Right atrium auricular region (tissue), 2 donors: ENCODE results near the gene ZFP69. TPM values are rescaled to one million over a fixed set of nuclear protein-coding genes. Genes with fewer than 3 reads are reported as not detected.

ENCODE experiments used
- DNase-seq: peaks from one replicate; pipeline ENCODE4 v3.0.0-alpha.2; 2019; ENCODE audit warnings: low spot score
- H3K27ac ChIP-seq, 2 donors: fragments of 200-600 bp; sonication (generic); 1 replicate in 1 of 2; 2 replicates in 1 of 2; pipeline ENCODE4 v1.5.1; 2016 to 2019
- H3K27me3 ChIP-seq, 2 donors: fragments of 200-600 bp; sonication (generic); one replicate each; pipeline versions ENCODE4 v1.5.1 to v1.6.0; 2017 to 2019
- H3K36me3 ChIP-seq: fragments of 200-600 bp; sonication (generic); one replicate; pipeline ENCODE4 v1.5.1; 2016
- H3K4me1 ChIP-seq, 2 donors: fragments of 200-600 bp; sonication (generic); one replicate each; pipeline versions ENCODE4 v1.5.1 to v1.6.0; 2017 to 2019
- H3K4me3 ChIP-seq, 2 donors: fragments of 200-600 bp; sonication (generic); 1 replicate in 1 of 2; 2 replicates in 1 of 2; pipeline ENCODE4 v1.5.1; 2017 to 2019; ENCODE audit warnings: mild to moderate bottlenecking in 1 of 2, moderate library complexity in 1 of 2
- H3K9me3 ChIP-seq, 2 donors: fragments of 200-600 bp; sonication (generic); one replicate each; pipeline ENCODE4 v1.5.1; 2019
- CTCF ChIP-seq, 2 donors: fragments of 200-600 bp; sonication (generic); IDR thresholded peaks; one replicate each; pipeline ENCODE4 v1.5.1; 2019; ENCODE audit warnings: antibody characterized with exemption in 2 of 2
- total RNA-seq, 2 donors: library from RNA; depleted of rRNA; stranded (reverse); fragments of >200 nt; gene quantifications; one replicate each; pipeline ENCODE4 v1.1.0, GENCODE V29; 2016

The ZFP69 gene
- total RNA-seq, 2 donors from 2014 or later = 1.6 to 2.0 TPM

- no peak for TF ChIP-seq CTCF (IDR thresholded peaks at IDR 0.05)
- H3K36me3 ChIP-seq = no peaks in the 10 kb centered on the region
Measured at GRCh38 chr1:40535732-40536131, 58.6 kb downstream of the ZFP69 start.

GRCh38 chr1:40539338-40539737 lies 62.2 kb downstream of the ZFP69 start:
- Histone ChIP-seq H3K9me3 (no peaks in the 10 kb centered on the region), H3K27ac (no peak overlapping the region), H3K36me3 (peaks cover 19% of the 10 kb centered on the region), H3K4me3 (no peak overlapping the region), H3K27me3 (no peaks in the 10 kb centered on the region), H3K4me1 (no peaks in the 10 kb centered on the region)
- no peak for DNase-seq
- TF ChIP-seq CTCF (IDR thresholded peaks at IDR 0.05) = no peak

More at GRCh38 chr1:40535732-40536131, 58.6 kb downstream of the ZFP69 start:
- no peak overlapping the region for H3K27ac ChIP-seq
- no peaks in the 10 kb centered on the region for H3K27me3 ChIP-seq
- peaks cover 0 to 12% of the 10 kb centered on the region in 2 donors for H3K4me1 ChIP-seq
- no peak overlapping the region for H3K4me3 ChIP-seq
- H3K9me3 ChIP-seq = no peaks in the 10 kb centered on the region
- no peak for DNase-seq

Other genes with a start within 250 kb of the ZFP69 start
- not detected for gene TMCO2, start 229.4 kb upstream of the ZFP69 start, total RNA-seq
- 10 to 100 TPM; 23.8 to 43.2 TPM for gene ZMPSTE24, start 219.1 kb upstream of the ZFP69 start, total RNA-seq
- 1 to 10 TPM in 1 of 2 donors, under 1 TPM in 1; 0.59 to 1.2 TPM for gene COL9A2, start 160.0 kb upstream of the ZFP69 start, total RNA-seq
- 10 to 100 TPM; 19.8 to 20.8 TPM for gene SMAP2, start 103.6 kb upstream of the ZFP69 start, total RNA-seq
- gene ZFP69B, start 26.8 kb upstream of the ZFP69 start, total RNA-seq = under 1 TPM; 0.52 to 0.59 TPM
- gene EXO5, start 31.5 kb downstream of the ZFP69 start, total RNA-seq = 1 to 10 TPM; 4.6 to 4.7 TPM
- 1 to 10 TPM; 3.4 to 9.7 TPM for gene ZNF684, start 54.3 kb downstream of the ZFP69 start, total RNA-seq
- 1 to 10 TPM; 1.4 to 5.5 TPM for gene RIMS3, start 188.4 kb downstream of the ZFP69 start, total RNA-seq
- gene NFYC, start 214.4 kb downstream of the ZFP69 start, total RNA-seq = 10 to 100 TPM; 57.0 to 75.1 TPM